HL-60 (cell line): ENCODE results near the gene CNOT6.

ENCODE experiments used
- GABPA ChIP-seq: IDR thresholded peaks from 2 replicates; pipeline ENCODE4 v1.6.1; 2012; ENCODE audit warnings: low read depth
- POLR2AphosphoS5 ChIP-seq: IDR thresholded peaks from 2 replicates; pipeline ENCODE4 v1.6.1; 2012; ENCODE audit warnings: low read depth
- REST ChIP-seq: IDR thresholded peaks from 2 replicates; pipeline ENCODE4 v1.6.1; 2012; ENCODE audit warnings: low read depth; ENCODE audit not compliant: insufficient replicate concordance
- TF ChIP-seq, protein P1 (sequence below): IDR thresholded peaks from one replicate; pipeline ENCODE4 v1.5.1; 2011; ENCODE audit warnings: low read length, control low read depth, inconsistent platforms; ENCODE audit not compliant: insufficient read depth

DNA sequence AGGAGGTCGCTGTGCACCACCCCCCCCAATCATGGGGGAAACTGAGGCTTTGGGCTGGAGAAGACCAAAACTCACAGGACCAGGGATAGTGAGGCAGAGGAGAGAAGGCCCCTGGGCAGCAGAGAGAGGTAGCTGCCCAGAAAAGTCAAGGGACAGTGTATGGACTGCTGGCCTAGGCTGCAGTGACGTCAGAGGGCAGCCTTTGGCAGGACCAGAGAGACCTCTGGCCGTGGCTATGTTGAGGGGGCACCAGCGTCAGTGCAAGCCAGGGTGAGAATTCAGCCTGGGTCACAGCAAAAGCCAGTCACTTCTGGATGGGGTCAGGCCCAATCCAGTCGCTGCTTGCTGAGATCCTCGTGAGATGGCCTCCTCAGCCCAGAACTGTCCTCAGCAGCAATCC, 128.7 kb downstream of the CNOT6 start:
- TF ChIP-seq, protein P1, sequence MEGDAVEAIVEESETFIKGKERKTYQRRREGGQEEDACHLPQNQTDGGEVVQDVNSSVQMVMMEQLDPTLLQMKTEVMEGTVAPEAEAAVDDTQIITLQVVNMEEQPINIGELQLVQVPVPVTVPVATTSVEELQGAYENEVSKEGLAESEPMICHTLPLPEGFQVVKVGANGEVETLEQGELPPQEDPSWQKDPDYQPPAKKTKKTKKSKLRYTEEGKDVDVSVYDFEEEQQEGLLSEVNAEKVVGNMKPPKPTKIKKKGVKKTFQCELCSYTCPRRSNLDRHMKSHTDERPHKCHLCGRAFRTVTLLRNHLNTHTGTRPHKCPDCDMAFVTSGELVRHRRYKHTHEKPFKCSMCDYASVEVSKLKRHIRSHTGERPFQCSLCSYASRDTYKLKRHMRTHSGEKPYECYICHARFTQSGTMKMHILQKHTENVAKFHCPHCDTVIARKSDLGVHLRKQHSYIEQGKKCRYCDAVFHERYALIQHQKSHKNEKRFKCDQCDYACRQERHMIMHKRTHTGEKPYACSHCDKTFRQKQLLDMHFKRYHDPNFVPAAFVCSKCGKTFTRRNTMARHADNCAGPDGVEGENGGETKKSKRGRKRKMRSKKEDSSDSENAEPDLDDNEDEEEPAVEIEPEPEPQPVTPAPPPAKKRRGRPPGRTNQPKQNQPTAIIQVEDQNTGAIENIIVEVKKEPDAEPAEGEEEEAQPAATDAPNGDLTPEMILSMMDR = no peak
- TF ChIP-seq POLR2AphosphoS5 = no peak
- no peak for TF ChIP-seq GABPA
- no peak for TF ChIP-seq REST
